Central memory CD4-positive, alpha-beta T cell (primary cell): ENCODE results near the gene FAT1.

Experiments
- DNase-seq: peaks from one replicate; pipeline ENCODE4 v3.0.0; 2022

The FAT1 gene

GRCh38 chr4:186749611-186750281 lies 26.1 kb upstream of the FAT1 start:
- no peak for DNase-seq

- DNase-seq, result no peak
These were observed 22.9 kb upstream of the FAT1 start for GRCh38 chr4:186746581-186746980.

GRCh38 chr4:186743261-186743660 lies 19.6 kb upstream of the FAT1 start:
- DNase-seq, result no peak

- no peak for DNase-seq
These were observed 17.2 kb upstream of the FAT1 start for GRCh38 chr4:186740822-186741221.

- no peak for DNase-seq
These were observed 16.3 kb upstream of the FAT1 start for GRCh38 chr4:186739802-186740434.

GRCh38 chr4:186739317-186739716 lies 15.7 kb upstream of the FAT1 start:
- no peak for DNase-seq

GRCh38 chr4:186738421-186738820 lies 14.8 kb upstream of the FAT1 start:
- no peak for DNase-seq

GRCh38 chr4:186737427-186737826 lies 13.8 kb upstream of the FAT1 start:
- no peak for DNase-seq

- DNase-seq, result no peak
These were observed 12.8 kb upstream of the FAT1 start for GRCh38 chr4:186736466-186736865.

GRCh38 chr4:186734251-186734650 lies 10.6 kb upstream of the FAT1 start:
- no peak for DNase-seq

- no peak for DNase-seq
These were observed 10.1 kb upstream of the FAT1 start for GRCh38 chr4:186733778-186734177.

GRCh38 chr4:186730621-186731020 lies 7.0 kb upstream of the FAT1 start:
- DNase-seq, result no peak

GRCh38 chr4:186729856-186730255 lies 6.2 kb upstream of the FAT1 start:
- no peak for DNase-seq

GRCh38 chr4:186728631-186729271 lies 5.1 kb upstream of the FAT1 start:
- no peak for DNase-seq

GRCh38 chr4:186727977-186728519 lies 4.4 kb upstream of the FAT1 start:
- DNase-seq, result no peak

- no peak for DNase-seq
These were observed 3.7 kb upstream of the FAT1 start for GRCh38 chr4:186727169-186727976.

GRCh38 chr4:186726426-186727168 lies 2.9 kb upstream of the FAT1 start:
- no peak for DNase-seq

- DNase-seq, result no peak
These were observed 2.1 kb upstream of the FAT1 start for GRCh38 chr4:186725469-186726425.

- no peak for DNase-seq
These were observed 1.3 kb upstream of the FAT1 start for GRCh38 chr4:186724864-186725468.

GRCh38 chr4:186724058-186724863 lies 605 bp upstream of the FAT1 start:
- no peak for DNase-seq
